K562 (cell line): Measurements from ENCODE around the gene ATG12. TPM values are rescaled to one million over a fixed set of nuclear protein-coding genes. Genes with fewer than 3 reads are reported as not detected.

Experiments
- ATAC-seq: fragments of 200-7000 bp; cut with Tn5 transposase; 3 replicates; pipeline ENCODE4 v1.9.1; 2020; ENCODE audit warnings: moderate library complexity
- BruUV-seq: library from RNA; stranded (reverse); fragments of 400-500 nt; replicated peaks from 2 replicates; lab custom pipeline; 2021; lab: Mats Ljungman, UMichigan
- CTCF ChIA-PET: fragments of 300-600 bp; formaldehyde crosslinking; extraction: SDS; loops from one replicate; lab custom pipeline; 2021; ENCODE audit warnings: low intra/inter-chr PET ratio; lab: Yijun Ruan, JAX
- POLR2A ChIA-PET: fragments of 300-600, 350-650 bp; sonication (Branson Sonifier 250); formaldehyde crosslinking; extraction: SDS; loops from one replicate; lab custom pipeline; 2021; ENCODE audit warnings: antibody characterized with exemption, inconsistent platforms; lab: Yijun Ruan, JAX
- DNase-seq, 4 experiments: peaks; one replicate each; pipeline versions ENCODE4 v3.0.0 to v3.0.0-alpha.2; 2011 to 2018; ENCODE audit warnings: low spot score in 3 of 4, mixed read lengths in 3 of 4; ENCODE audit errors: extremely low read depth in 1 of 4
- FAIRE-seq: peaks from 2 replicates; lab custom pipeline; 2011; peaks lifted over from hg19 to GRCh38; lab: Jason Lieb, UNC
- H2AFZ ChIP-seq: 2 replicates; pipeline ENCODE4 v1.6.0; 2011; ENCODE audit warnings: low read depth, low read length, control low read depth, inconsistent platforms
- H3K27ac ChIP-seq: fragments of 200-600 bp; 3 replicates; pipeline ENCODE4 v1.8.0; 2011; ENCODE audit warnings: low read depth, mild to moderate bottlenecking, control low read depth, inconsistent platforms, low read length, moderate library complexity, mixed read lengths; ENCODE audit errors: extremely low read depth
- H3K27me3 ChIP-seq, 2 experiments: fragments of 300-600 bp in 1 of 2; 2 replicates in 1 of 2; 3 replicates in 1 of 2; pipeline versions ENCODE4 v1.6.0 to v1.8.0; 2011; ENCODE audit warnings: inconsistent platforms in 2 of 2, low read length in 2 of 2, mild to moderate bottlenecking in 1 of 2, mixed read lengths in 1 of 2, moderate library complexity in 1 of 2; ENCODE audit not compliant: control insufficient read depth in 2 of 2, insufficient read depth in 2 of 2
- H3K36me3 ChIP-seq: fragments of 300-600 bp; 3 replicates; pipeline ENCODE4 v1.8.0; 2011; ENCODE audit warnings: mild to moderate bottlenecking, low read length, inconsistent platforms; ENCODE audit not compliant: control insufficient read depth, insufficient read depth
- H3K4me1 ChIP-seq, 2 experiments: fragments of 200-600 bp in 1 of 2; replicated peaks in 1 of 2; 2 replicates in 1 of 2; 3 replicates in 1 of 2; pipeline versions ENCODE4 v1.5.1 to v1.8.0; 2011; ENCODE audit warnings: inconsistent platforms in 2 of 2, low read length in 2 of 2, mild to moderate bottlenecking in 1 of 2, mixed read lengths in 1 of 2, moderate library complexity in 1 of 2; ENCODE audit not compliant: control insufficient read depth in 2 of 2, insufficient read depth in 2 of 2
- H3K4me2 ChIP-seq: 2 replicates; pipeline ENCODE4 v1.6.1; 2011; ENCODE audit warnings: low read length, control low read depth, inconsistent platforms, mixed read lengths; ENCODE audit not compliant: insufficient read depth
- H3K4me3 ChIP-seq: fragments of 200-600 bp; sonication (generic), shearing (Covaris generic); 2 replicates; pipeline ENCODE4 v1.5.1; 2016; ENCODE audit warnings: control low read depth, inconsistent platforms
- H3K79me2 ChIP-seq: fragments of 200-600 bp; 3 replicates; pipeline ENCODE4 v1.8.0; 2011; ENCODE audit warnings: low read length, inconsistent platforms; ENCODE audit not compliant: control insufficient read depth, insufficient read depth
- H3K9ac ChIP-seq, 2 experiments: 2 replicates each; pipeline versions ENCODE4 v1.6.0 to v1.6.1; 2011; ENCODE audit warnings: low read depth in 2 of 2, low read length in 2 of 2, control low read depth in 1 of 2, inconsistent platforms in 1 of 2, mild to moderate bottlenecking in 1 of 2, mixed read lengths in 1 of 2; ENCODE audit not compliant: insufficient read depth in 1 of 2
- H3K9me1 ChIP-seq: one replicate; pipeline ENCODE4 v1.6.0; 2011; ENCODE audit warnings: inconsistent platforms, mild to moderate bottlenecking, low read length, moderate library complexity; ENCODE audit not compliant: control insufficient read depth, insufficient read depth
- H3K9me3 ChIP-seq: replicated peaks from 2 replicates; pipeline ENCODE4 v1.5.1; 2011; ENCODE audit warnings: low read depth, low read length, inconsistent platforms; ENCODE audit not compliant: control insufficient read depth, insufficient read depth
- H4K20me1 ChIP-seq: replicated peaks from 2 replicates; pipeline ENCODE4 v1.6.1; 2011; ENCODE audit warnings: low read length, inconsistent platforms, mixed read lengths; ENCODE audit not compliant: control insufficient read depth, insufficient read depth
- MGA ChIP-seq: fragments of 450-650 bp; IDR thresholded peaks from 2 replicates; pipeline ENCODE4 v1.6.1; 2016; ENCODE audit warnings: mild to moderate bottlenecking, moderate library complexity
- WGBS: fragments of 100-300 bp; shearing (Covaris generic); methylation state at CpG from one replicate; pipeline ENCODE4 v1.1.6; 2016; ENCODE audit warnings: low coverage, mixed read lengths; ENCODE audit not compliant: insufficient coverage; ENCODE audit errors: missing lambda C conversion rate; 5-methylcytosine and 5-hydroxymethylcytosine counted together
- in situ Hi-C: fragments of 300-500 bp; cut with MboI; formaldehyde crosslinking; loops from 4 replicates; pipeline ENCODE4 v1.15.0; 2018; ENCODE audit warnings: inconsistent platforms, mixed read lengths
- intact Hi-C: fragments of 100-400 bp; cut with micrococcal nuclease; formaldehyde crosslinking; loops from 2 replicates; pipeline ENCODE4 v1.14.2; 2022
- polyA plus RNA-seq, 8 experiments: library from polyadenylated mRNA; depleted of rRNA in 4 of 8; stranded (reverse) in 5 of 8; unstranded in 3 of 8; fragments of >200 nt; fragmentation: Nextera tagmentation in 2 of 8; fragmentation: Illumina TruSeq in 1 of 8; extraction: Ambion mirVana in 2 of 8; extraction: Trizol in 1 of 8; gene quantifications; 2 replicates each; pipeline versions ENCODE4 v1.2.1 to v1.2.3, GENCODE V29; 2011 to 2014; ENCODE audit warnings: inconsistent platforms in 1 of 8, missing spikeins in 1 of 8
- total RNA-seq, 7 experiments: library from RNA; depleted of rRNA in 6 of 7; stranded (reverse); fragments of >200 nt in 6 of 7; fragmentation: Illumina TruSeq in 2 of 7; extraction: Trizol in 2 of 7; gene quantifications; 2 replicates each; pipeline versions ENCODE4 v1.2.1 to v1.2.3, GENCODE V29; 2011 to 2021; ENCODE audit warnings: low replicate concordance in 1 of 7

Gene ATG12
- total and polyA plus RNA-seq, 9 of the 15 experiments (the other 6 are each of a cell fraction or from before 2014, with no cell fraction given): 21.6 to 132 (median 61.3) TPM

- Histone ChIP-seq H3K9me3 (no peaks in the 10 kb centered on the region), H3K4me1 (no peaks in the 10 kb centered on the region), H2AFZ (no peak overlapping the region), H3K27me3 (no peaks in the 10 kb centered on the region), H3K4me2 (no peak overlapping the region), H3K9me1 (no peaks in the 10 kb centered on the region), H3K36me3 (no peaks in the 10 kb centered on the region), H4K20me1 (no peaks in the 10 kb centered on the region), H3K9ac (no peak overlapping the region), H3K79me2 (no peaks in the 10 kb centered on the region), H3K4me3 (no peak overlapping the region), H3K27ac (no peak overlapping the region)
- CTCF ChIA-PET: no interaction called here
- 0% methylated on average over 1 of the region's 1 CpG for WGBS
- no TSS peak for BruUV-seq
- TF ChIP-seq MGA: no peak
- FAIRE-seq: no peak
- intact Hi-C loops (no loop called here), in situ Hi-C loops (no loop called here)
- POLR2A ChIA-PET: interaction anchor here (0.6 kb wide), 1 partner anchor 253 kb away, joined by 3 read pairs; no protein-coding TSS in a partner anchor
- no peak for ATAC-seq
- DNase-seq: no peak
Measured at GRCh38 chr5:115787426-115787825, 53.9 kb downstream of the ATG12 start.
